ENCODE results near the gene CAMTA1. TPM values are rescaled to one million over a fixed set of nuclear protein-coding genes. Genes with fewer than 3 reads are reported as not detected.

CAMTA1 gene
- total RNA-seq, 1 donor from 2014 or later = 69.9 TPM

GRCh38 chr1:7285856-7286454 lies 500.7 kb downstream of the CAMTA1 start:
- no peak overlapping the region for H3K4me3 Mint-ChIP-seq
- H3K9me3 Mint-ChIP-seq = no peaks in the 10 kb centered on the region
- H3K36me3 Mint-ChIP-seq (ENCODE audit: low read depth) = no peaks in the 10 kb centered on the region
- intact Hi-C loops (cut with micrococcal nuclease) = no loop called here
- H3K27ac Mint-ChIP-seq = no peak overlapping the region
- DNase-seq = peak; percentile 38
- no peaks in the 10 kb centered on the region for H3K27me3 Mint-ChIP-seq
- H3K4me1 Mint-ChIP-seq = no peaks in the 10 kb centered on the region

- intact Hi-C loops (cut with micrococcal nuclease) = no loop called here
- no peaks in the 10 kb centered on the region for H3K4me1 Mint-ChIP-seq
- H3K9me3 Mint-ChIP-seq = no peaks in the 10 kb centered on the region
- no peak overlapping the region for H3K27ac Mint-ChIP-seq
- H3K27me3 Mint-ChIP-seq = no peaks in the 10 kb centered on the region
- no peaks in the 10 kb centered on the region for H3K36me3 Mint-ChIP-seq (ENCODE audit: low read depth)
- H3K4me3 Mint-ChIP-seq = no peak overlapping the region
- DNase-seq = peak; percentile 33
These were observed 501.8 kb downstream of the CAMTA1 start for GRCh38 chr1:7287013-7287412.

GRCh38 chr1:7288992-7289391 lies 503.7 kb downstream of the CAMTA1 start:
- Mint-ChIP-seq H3K4me3 (no peak overlapping the region), H3K27ac (no peak overlapping the region), H3K9me3 (no peaks in the 10 kb centered on the region), H3K27me3 (no peaks in the 10 kb centered on the region), H3K4me1 (no peaks in the 10 kb centered on the region), H3K36me3 (ENCODE audit: low read depth) (no peaks in the 10 kb centered on the region)
- DNase-seq = peak; percentile 18
- intact Hi-C loops (cut with micrococcal nuclease) = no loop called here

- no peaks in the 10 kb centered on the region for H3K27me3 Mint-ChIP-seq
- H3K27ac Mint-ChIP-seq = no peak overlapping the region
- H3K4me1 Mint-ChIP-seq = no peaks in the 10 kb centered on the region
- intact Hi-C loops (cut with micrococcal nuclease) = no loop called here
- peak; percentile 35 for DNase-seq
- no peaks in the 10 kb centered on the region for H3K36me3 Mint-ChIP-seq (ENCODE audit: low read depth)
- H3K4me3 Mint-ChIP-seq = no peak overlapping the region
- H3K9me3 Mint-ChIP-seq = no peaks in the 10 kb centered on the region
These were observed 504.4 kb downstream of the CAMTA1 start for GRCh38 chr1:7289694-7290093.

- Mint-ChIP-seq H3K4me3 (no peak overlapping the region), H3K27me3 (no peaks in the 10 kb centered on the region), H3K27ac (no peak overlapping the region), H3K4me1 (no peaks in the 10 kb centered on the region), H3K36me3 (ENCODE audit: low read depth) (no peaks in the 10 kb centered on the region), H3K9me3 (no peaks in the 10 kb centered on the region)
- intact Hi-C loops (cut with micrococcal nuclease) = no loop called here
- DNase-seq = peak; percentile 37
These were observed 506.0 kb downstream of the CAMTA1 start for GRCh38 chr1:7290971-7291970.

- H3K27ac Mint-ChIP-seq = no peak overlapping the region
- DNase-seq = peak; percentile 15
- intact Hi-C loops (cut with micrococcal nuclease) = no loop called here
- H3K4me3 Mint-ChIP-seq = no peak overlapping the region
- H3K4me1 Mint-ChIP-seq = no peaks in the 10 kb centered on the region
- H3K36me3 Mint-ChIP-seq (ENCODE audit: low read depth) = no peaks in the 10 kb centered on the region
- no peaks in the 10 kb centered on the region for H3K9me3 Mint-ChIP-seq
- H3K27me3 Mint-ChIP-seq = no peaks in the 10 kb centered on the region
These were observed 506.9 kb downstream of the CAMTA1 start for GRCh38 chr1:7292036-7292681.

GRCh38 chr1:7292714-7293419 lies 507.6 kb downstream of the CAMTA1 start:
- Mint-ChIP-seq H3K27ac (no peak overlapping the region), H3K4me1 (no peaks in the 10 kb centered on the region), H3K27me3 (no peaks in the 10 kb centered on the region), H3K9me3 (no peaks in the 10 kb centered on the region), H3K4me3 (no peak overlapping the region), H3K36me3 (ENCODE audit: low read depth) (no peaks in the 10 kb centered on the region)
- peak; percentile 29 for DNase-seq
- intact Hi-C loops (cut with micrococcal nuclease) = no loop called here

GRCh38 chr1:7293702-7294629 lies 508.7 kb downstream of the CAMTA1 start:
- H3K27me3 Mint-ChIP-seq = peaks cover 1% of the 10 kb centered on the region
- no peaks in the 10 kb centered on the region for H3K4me1 Mint-ChIP-seq
- peak; percentile 44 for DNase-seq
- no peak overlapping the region for H3K4me3 Mint-ChIP-seq
- H3K27ac Mint-ChIP-seq = no peak overlapping the region
- intact Hi-C loops (cut with micrococcal nuclease) = no loop called here
- no peaks in the 10 kb centered on the region for H3K9me3 Mint-ChIP-seq
- no peaks in the 10 kb centered on the region for H3K36me3 Mint-ChIP-seq (ENCODE audit: low read depth)

GRCh38 chr1:7294636-7295035 lies 509.4 kb downstream of the CAMTA1 start:
- Mint-ChIP-seq H3K4me3 (no peak overlapping the region), H3K27me3 (peaks cover 6% of the 10 kb centered on the region), H3K9me3 (no peaks in the 10 kb centered on the region), H3K36me3 (ENCODE audit: low read depth) (no peaks in the 10 kb centered on the region), H3K27ac (no peak overlapping the region), H3K4me1 (no peaks in the 10 kb centered on the region)
- intact Hi-C loops (cut with micrococcal nuclease) = no loop called here
- no peak for DNase-seq

GRCh38 chr1:7295946-7296345 lies 510.7 kb downstream of the CAMTA1 start:
- H3K27ac Mint-ChIP-seq = no peak overlapping the region
- H3K4me1 Mint-ChIP-seq = no peaks in the 10 kb centered on the region
- DNase-seq = no peak
- H3K4me3 Mint-ChIP-seq = no peak overlapping the region
- intact Hi-C loops (cut with micrococcal nuclease) = no loop called here
- no peaks in the 10 kb centered on the region for H3K9me3 Mint-ChIP-seq
- no peaks in the 10 kb centered on the region for H3K36me3 Mint-ChIP-seq (ENCODE audit: low read depth)
- peaks cover 6% of the 10 kb centered on the region for H3K27me3 Mint-ChIP-seq

GRCh38 chr1:7296968-7297367 lies 511.7 kb downstream of the CAMTA1 start:
- Mint-ChIP-seq H3K4me3 (no peak overlapping the region), H3K27me3 (peaks cover 6% of the 10 kb centered on the region), H3K9me3 (no peaks in the 10 kb centered on the region), H3K36me3 (ENCODE audit: low read depth) (no peaks in the 10 kb centered on the region), H3K27ac (no peak overlapping the region), H3K4me1 (no peaks in the 10 kb centered on the region)
- intact Hi-C loops (cut with micrococcal nuclease) = no loop called here
- DNase-seq = no peak

GRCh38 chr1:7298145-7298544 lies 512.9 kb downstream of the CAMTA1 start:
- H3K4me1 Mint-ChIP-seq = no peaks in the 10 kb centered on the region
- peak; percentile 32 for DNase-seq
- H3K27me3 Mint-ChIP-seq = peaks cover 6% of the 10 kb centered on the region
- H3K36me3 Mint-ChIP-seq (ENCODE audit: low read depth) = no peaks in the 10 kb centered on the region
- no peak overlapping the region for H3K27ac Mint-ChIP-seq
- no peaks in the 10 kb centered on the region for H3K9me3 Mint-ChIP-seq
- no peak overlapping the region for H3K4me3 Mint-ChIP-seq
- intact Hi-C loops (cut with micrococcal nuclease) = no loop called here

- intact Hi-C loops (cut with micrococcal nuclease) = no loop called here
- no peaks in the 10 kb centered on the region for H3K9me3 Mint-ChIP-seq
- H3K4me3 Mint-ChIP-seq = no peak overlapping the region
- no peak overlapping the region for H3K27ac Mint-ChIP-seq
- no peaks in the 10 kb centered on the region for H3K36me3 Mint-ChIP-seq (ENCODE audit: low read depth)
- DNase-seq = peak; percentile 14
- no peaks in the 10 kb centered on the region for H3K4me1 Mint-ChIP-seq
- peaks cover 6% of the 10 kb centered on the region for H3K27me3 Mint-ChIP-seq
These were observed 513.5 kb downstream of the CAMTA1 start for GRCh38 chr1:7298749-7299151.
